ENCODE data around the gene ADAMTS17. TPM values are rescaled to one million over a fixed set of nuclear protein-coding genes. Genes with fewer than 3 reads are reported as not detected.

ADAMTS17 gene
- total and polyA plus RNA-seq, 9 of the 15 experiments (the other 6 are each of a cell fraction or from before 2014, with no cell fraction given): 0.01 to 0.14 (median 0.07) TPM; not detected in 6

DNA sequence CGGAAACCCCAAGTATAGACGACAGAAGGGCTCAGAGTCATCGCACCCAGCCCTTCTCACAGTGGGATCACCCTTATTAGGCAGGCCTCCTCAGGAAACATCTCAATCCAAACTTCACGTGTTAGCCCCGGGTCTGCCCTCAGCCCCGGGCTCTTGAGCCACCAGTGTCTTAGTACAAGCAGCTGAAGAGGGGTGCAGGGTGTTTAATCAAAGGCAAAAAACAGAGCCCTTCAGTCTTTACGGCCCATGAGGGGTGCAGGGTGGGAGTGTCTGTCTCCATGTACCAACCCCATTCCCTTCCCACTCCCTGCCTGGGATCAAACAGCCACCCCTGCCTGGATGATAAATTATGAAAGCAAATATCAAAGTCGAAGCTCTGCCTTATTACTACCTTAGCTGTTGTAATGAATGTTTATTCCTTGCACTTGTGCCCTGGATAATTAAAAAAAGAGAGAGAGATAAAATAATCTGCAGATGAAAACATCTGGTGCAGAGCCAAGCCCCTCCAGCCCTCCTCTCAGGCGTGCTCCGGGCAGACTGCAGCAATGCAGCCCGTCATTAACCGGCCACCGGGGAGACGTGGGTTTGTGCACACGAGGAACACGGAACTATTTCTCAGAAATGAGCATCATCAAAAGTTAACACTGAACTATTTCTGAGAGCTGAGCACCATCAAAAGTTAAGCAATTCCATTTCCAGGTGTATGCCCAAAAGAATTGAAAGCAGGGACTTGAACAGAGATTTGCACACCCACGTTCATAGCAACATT lies 64.5 kb downstream of the ADAMTS17 start:
- no peaks in the 10 kb centered on the region for H3K79me2 ChIP-seq (ENCODE audit: control insufficient read depth, insufficient read depth, low read length)
- under 1% methylated on average over 17 of the region's 17 CpGs for WGBS (ENCODE audit: insufficient coverage, low coverage, missing lambda C conversion rate)
- no peaks in the 10 kb centered on the region for H3K36me3 ChIP-seq (ENCODE audit: control insufficient read depth, insufficient read depth, low read length)
- no peaks in the 10 kb centered on the region for H3K4me1 ChIP-seq (replicated peaks in 1 of 2; ENCODE audit: control insufficient read depth in 2 of 2, insufficient read depth in 2 of 2, low read length in 2 of 2)
- no TSS peak for BruUV-seq (replicated peaks)
- no peak for TF ChIP-seq EZH2 (IDR thresholded peaks at IDR 0.05; ENCODE audit: borderline replicate concordance, low read depth, low read length)
- no peak for TF ChIP-seq HDAC1 (IDR thresholded peaks at IDR 0.05)
- TF ChIP-seq, protein P1, sequence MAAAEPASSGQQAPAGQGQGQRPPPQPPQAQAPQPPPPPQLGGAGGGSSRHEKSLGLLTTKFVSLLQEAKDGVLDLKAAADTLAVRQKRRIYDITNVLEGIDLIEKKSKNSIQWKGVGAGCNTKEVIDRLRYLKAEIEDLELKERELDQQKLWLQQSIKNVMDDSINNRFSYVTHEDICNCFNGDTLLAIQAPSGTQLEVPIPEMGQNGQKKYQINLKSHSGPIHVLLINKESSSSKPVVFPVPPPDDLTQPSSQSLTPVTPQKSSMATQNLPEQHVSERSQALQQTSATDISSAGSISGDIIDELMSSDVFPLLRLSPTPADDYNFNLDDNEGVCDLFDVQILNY (CRISPR knock-in tag; IDR thresholded peaks at IDR 0.05): no peak
- TF ChIP-seq LARP7 (IDR thresholded peaks at IDR 0.05): no peak
- no peak for TF ChIP-seq PHTF2 (CRISPR knock-in tag; IDR thresholded peaks at IDR 0.05)
- no peak for TF ChIP-seq NCOA4 (IDR thresholded peaks at IDR 0.05; ENCODE audit: partially characterized antibody)
- intact Hi-C loops (cut with micrococcal nuclease) (no loop called here), in situ Hi-C loops (cut with MboI) (no loop called here)
- H4K20me1 ChIP-seq (replicated peaks; ENCODE audit: control insufficient read depth, insufficient read depth, low read length): no peaks in the 10 kb centered on the region
- no peak overlapping the region for H3K27ac ChIP-seq (ENCODE audit: extremely low read depth, low read depth, low read length)
- H3K9me3 ChIP-seq (replicated peaks; ENCODE audit: control insufficient read depth, insufficient read depth, low read depth, low read length): peaks cover 4% of the 10 kb centered on the region; the same call in 1 of the 2 replicates
- no peak overlapping the region for H3K4me2 ChIP-seq (ENCODE audit: insufficient read depth, low read length)
- DNase-seq (ENCODE audit: extremely low read depth in 1 of 4, low spot score in 3 of 4) (no peak), ATAC-seq (no peak), FAIRE-seq (no peak)
- no peak overlapping the region for H3K9ac ChIP-seq (ENCODE audit: insufficient read depth in 1 of 2, low read depth in 2 of 2, low read length in 2 of 2)
- H3K27me3 ChIP-seq (ENCODE audit: control insufficient read depth in 2 of 2, insufficient read depth in 2 of 2, low read length in 2 of 2): peaks cover 0 to 43% of the 10 kb centered on the region in 2 experiments; a peak in 2 of 5 replicates
- POLR2A ChIA-PET: no interaction called here
- H3K4me3 ChIP-seq: no peak overlapping the region
- no peak overlapping the region for H2AFZ ChIP-seq (ENCODE audit: low read depth, low read length)
- no peaks in the 10 kb centered on the region for H3K9me1 ChIP-seq (ENCODE audit: control insufficient read depth, insufficient read depth, low read length)
- CTCF ChIA-PET (ENCODE audit: low intra/inter-chr PET ratio): no interaction called here
